Measurements from ENCODE around the gene OR5H1. TPM values are rescaled to one million over a fixed set of nuclear protein-coding genes. Genes with fewer than 3 reads are reported as not detected.

OR5H1 gene
- total and polyA plus RNA-seq, 2 of the 4 experiments (the other 2 are of a cell fraction): not detected

DNA sequence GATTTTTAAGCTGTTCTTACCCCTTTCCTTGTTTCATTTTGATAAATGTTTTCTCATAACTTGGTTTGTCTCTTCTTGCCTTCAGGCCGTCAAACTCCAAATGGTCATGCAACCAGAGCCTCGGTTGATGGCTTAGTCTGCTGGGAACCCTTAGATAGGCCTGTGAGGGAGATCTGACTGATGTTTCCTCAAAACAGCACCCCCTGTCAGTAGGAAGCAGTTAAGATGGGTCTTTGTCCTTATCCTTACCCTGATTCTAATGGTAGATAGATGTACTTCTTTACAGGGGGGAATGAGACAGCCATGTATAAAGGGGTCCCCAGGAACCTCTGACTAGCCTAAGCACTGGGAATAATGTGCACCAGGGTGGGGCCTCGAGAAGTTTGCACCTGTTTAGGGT lies 16.3 kb upstream of the OR5H1 start:
- Histone ChIP-seq H2AK9ac (replicated peaks; ENCODE audit: low read depth, low read length, poor library complexity) (no peak overlapping the region), H3K9ac (ENCODE audit: low read depth, low read length) (no peak overlapping the region), H4K91ac (ENCODE audit: insufficient read depth, low read depth, low read length) (no peak overlapping the region), H4K8ac (ENCODE audit: low read depth in 2 of 2, low read length in 2 of 2) (no peak overlapping the region), H3K79me1 (ENCODE audit: low read depth in 1 of 2, low read length in 2 of 2) (no peaks in the 10 kb centered on the region), H2AFZ (replicated peaks; ENCODE audit: low read length, poor library complexity) (no peak overlapping the region), H2BK120ac (ENCODE audit: low read depth, low read length) (no peak overlapping the region), H2BK15ac (ENCODE audit: low read depth, low read length) (no peak overlapping the region), H3K4ac (ENCODE audit: low read depth, low read length) (no peak overlapping the region), H2BK5ac (ENCODE audit: low read depth, low read length, poor library complexity, severe bottlenecking) (no peak overlapping the region), H3K4me3 (ENCODE audit: insufficient read depth, low read depth, low read length) (no peak overlapping the region), H4K20me1 (ENCODE audit: insufficient read depth, low read length) (no peaks in the 10 kb centered on the region), H2AK5ac (ENCODE audit: low read depth, low read length) (no peak overlapping the region), H3K18ac (ENCODE audit: low read depth, low read length) (no peak overlapping the region), H3K9me3 (ENCODE audit: control insufficient read depth, insufficient read depth, low read length) (peaks cover 3% of the 10 kb centered on the region; the same call in 1 of the 2 replicates), H3K9me1 (ENCODE audit: insufficient read depth, low read length) (no peaks in the 10 kb centered on the region), H3K4me1 (ENCODE audit: control insufficient read depth, insufficient read depth, low read length) (no peaks in the 10 kb centered on the region), H3K27me3 (ENCODE audit: control insufficient read depth, insufficient read depth, low read length) (no peaks in the 10 kb centered on the region), H4K5ac (ENCODE audit: low read depth, low read length) (no peak overlapping the region), H2BK20ac (ENCODE audit: low read depth, low read length) (no peak overlapping the region), H3K4me2 (ENCODE audit: low read depth, low read length) (no peak overlapping the region), H3K23ac (ENCODE audit: low read depth, low read length) (no peak overlapping the region), H3K27ac (ENCODE audit: insufficient read depth, low read length) (no peak overlapping the region), H3K14ac (replicated peaks; ENCODE audit: low read depth, low read length) (no peak overlapping the region), H3K36me3 (ENCODE audit: control insufficient read depth, insufficient read depth, low read length) (no peaks in the 10 kb centered on the region), H3K56ac (ENCODE audit: extremely low read depth, insufficient read depth, low read length) (no peak overlapping the region)
- dilution Hi-C loops (cut with HindIII; ENCODE audit: low sequenced_read_pairs, unreplicated experiment): no loop called here
- BruUV-seq (replicated peaks): no TSS peak
- intact Hi-C loops (cut with micrococcal nuclease): no loop called here
- DNase-seq (no peak), ATAC-seq (ENCODE audit: low read depth) (no peak)
- in situ Hi-C loops (cut with MboI; ENCODE audit: low sequenced_read_pairs): no loop called here
- no peak for TF ChIP-seq CEBPB (IDR thresholded peaks at IDR 0.05; ENCODE audit: low read depth, low read length)
- no peak for TF ChIP-seq MAZ (IDR thresholded peaks at IDR 0.05; ENCODE audit: borderline replicate concordance, low read depth, low read length)
- TF ChIP-seq CHD1 (IDR thresholded peaks at IDR 0.05; ENCODE audit: low read depth, low read length): no peak
- no peak for TF ChIP-seq POLR2A (IDR thresholded peaks at IDR 0.05; ENCODE audit: low read depth, low read length)
- TF ChIP-seq MXI1 (IDR thresholded peaks at IDR 0.05; ENCODE audit: borderline replicate concordance, low read depth, low read length): no peak
- TF ChIP-seq BHLHE40 (IDR thresholded peaks at IDR 0.05; ENCODE audit: low read depth, low read length): no peak
- TF ChIP-seq RFX5 (IDR thresholded peaks at IDR 0.05; ENCODE audit: low read depth, low read length): no peak
- TF ChIP-seq, protein P1, sequence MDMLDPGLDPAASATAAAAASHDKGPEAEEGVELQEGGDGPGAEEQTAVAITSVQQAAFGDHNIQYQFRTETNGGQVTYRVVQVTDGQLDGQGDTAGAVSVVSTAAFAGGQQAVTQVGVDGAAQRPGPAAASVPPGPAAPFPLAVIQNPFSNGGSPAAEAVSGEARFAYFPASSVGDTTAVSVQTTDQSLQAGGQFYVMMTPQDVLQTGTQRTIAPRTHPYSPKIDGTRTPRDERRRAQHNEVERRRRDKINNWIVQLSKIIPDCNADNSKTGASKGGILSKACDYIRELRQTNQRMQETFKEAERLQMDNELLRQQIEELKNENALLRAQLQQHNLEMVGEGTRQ (IDR thresholded peaks at IDR 0.05; ENCODE audit: low read depth, low read length): no peak
- TF ChIP-seq RCOR1 (IDR thresholded peaks at IDR 0.05; ENCODE audit: insufficient replicate concordance, low read length): no peak
- no peak for TF ChIP-seq CTCF (conservative IDR thresholded peaks at IDR 0.05; ENCODE audit: low read depth, low read length)
- no peak for TF ChIP-seq NFE2L2 (IDR thresholded peaks at IDR 0.05; ENCODE audit: low read depth, low read length)
- CTCF ChIA-PET: no interaction called here
- WGBS, 2 experiments (ENCODE audit: extremely low coverage in 2 of 2, insufficient read length in 1 of 2): no CpG with 5 or more reads among the region's 3 CpGs
- POLR2A ChIA-PET (ENCODE audit: unreplicated experiment): no interaction called here
